Measurements from ENCODE around the gene SKP2. TPM values are rescaled to one million over a fixed set of nuclear protein-coding genes. Genes with fewer than 3 reads are reported as not detected.
"Not testable (repeated sequence)": the region's sequence is repeated elsewhere in the genome, so short reads cannot be mapped to it uniquely, and the experiment has no call there.

SKP2 gene
- polyA plus RNA-seq (2013, experiment 1 of 2), result 62.8 TPM
- 59.7 TPM for polyA plus RNA-seq (2013, experiment 2 of 2)

- Histone ChIP-seq H3K27me3 (ENCODE audit: insufficient read depth, low read length) (no peaks in the 10 kb centered on the region), H3K9ac (ENCODE audit: low read depth, low read length) (peak within 1 kb of the TSS; percentile 97), H3K4me3 (ENCODE audit: low read length) (peak within 1 kb of the TSS; percentile 98), H3K9me3 (ENCODE audit: insufficient read depth, low read depth, low read length) (no peaks in the 10 kb centered on the region), H3K27ac (ENCODE audit: low read depth, low read length) (peak within 1 kb of the TSS; percentile 49), H3K36me3 (ENCODE audit: insufficient read depth, low read length) (peaks cover 36% of the 10 kb centered on the region), H3K4me1 (ENCODE audit: insufficient read depth, low read length) (no peaks in the 10 kb centered on the region)
- WGBS, result under 1% methylated on average over 81 of the region's 81 CpGs
Observed at GRCh38 chr5:36151434-36152323, at the start of gene SKP2, which contains the start of gene LMBRD2. Gene SKP2, plus strand, starts transcription at chr5:36152111. Its CDS starts 152 bp downstream, at chr5:36152263. Gene LMBRD2, minus strand, starts transcription at chr5:36151887. Its CDS starts 8,538 bp downstream, at chr5:36143349.

GRCh38 chr5:36105819-36106218, 46.1 kb upstream of the SKP2 start:
- Histone ChIP-seq H3K27ac (ENCODE audit: low read depth, low read length) (no peak overlapping the region), H3K4me1 (ENCODE audit: insufficient read depth, low read length) (peaks cover 13% of the 10 kb centered on the region; the same call in 1 of the 2 replicates), H3K36me3 (ENCODE audit: insufficient read depth, low read length) (peaks cover 9% of the 10 kb centered on the region), H3K27me3 (ENCODE audit: insufficient read depth, low read length) (no peaks in the 10 kb centered on the region), H3K4me3 (ENCODE audit: low read length) (no peak overlapping the region), H3K9me3 (ENCODE audit: insufficient read depth, low read depth, low read length) (no peaks in the 10 kb centered on the region), H3K9ac (ENCODE audit: low read depth, low read length) (no peak overlapping the region)
- WGBS, result 92% methylated on average over 2 of the region's 2 CpGs

GRCh38 chr5:36108758-36109460, 43.0 kb upstream of the SKP2 start:
- WGBS, result 90% methylated on average over 3 of the region's 3 CpGs
- Histone ChIP-seq H3K36me3 (ENCODE audit: insufficient read depth, low read length) (peaks cover 9% of the 10 kb centered on the region), H3K9ac (ENCODE audit: low read depth, low read length) (no peak overlapping the region)

GRCh38 chr5:36111238-36111637, 40.7 kb upstream of the SKP2 start:
- Histone ChIP-seq H3K4me3 (ENCODE audit: low read length) (no peak overlapping the region), H3K9me3 (ENCODE audit: insufficient read depth, low read depth, low read length) (no peaks in the 10 kb centered on the region), H3K27me3 (ENCODE audit: insufficient read depth, low read length) (no peaks in the 10 kb centered on the region), H3K27ac (ENCODE audit: low read depth, low read length) (no peak overlapping the region), H3K36me3 (ENCODE audit: insufficient read depth, low read length) (peaks cover 9% of the 10 kb centered on the region), H3K4me1 (ENCODE audit: insufficient read depth, low read length) (no peaks in the 10 kb centered on the region), H3K9ac (ENCODE audit: low read depth, low read length) (no peak overlapping the region)
- 78% methylated on average over 1 of the region's 1 CpG for WGBS

More at GRCh38 chr5:36108758-36109460, 43.0 kb upstream of the SKP2 start:
- Histone ChIP-seq H3K9me3 (ENCODE audit: insufficient read depth, low read depth, low read length) (no peaks in the 10 kb centered on the region), H3K27me3 (ENCODE audit: insufficient read depth, low read length) (no peaks in the 10 kb centered on the region), H3K4me1 (ENCODE audit: insufficient read depth, low read length) (no peaks in the 10 kb centered on the region), H3K27ac (ENCODE audit: low read depth, low read length) (no peak overlapping the region), H3K4me3 (ENCODE audit: low read length) (no peak overlapping the region)

GRCh38 chr5:36125868-36126267, 26.0 kb upstream of the SKP2 start:
- Histone ChIP-seq H3K9ac (ENCODE audit: low read depth, low read length) (no peak overlapping the region), H3K36me3 (ENCODE audit: insufficient read depth, low read length) (0 out of 2 replicates have a peak, but pooled peaks cover 2% of the 10 kb centered on the region), H3K4me3 (ENCODE audit: low read length) (no peak overlapping the region), H3K27ac (ENCODE audit: low read depth, low read length) (no peak overlapping the region), H3K4me1 (ENCODE audit: insufficient read depth, low read length) (no peaks in the 10 kb centered on the region), H3K9me3 (ENCODE audit: insufficient read depth, low read depth, low read length) (no peaks in the 10 kb centered on the region), H3K27me3 (ENCODE audit: insufficient read depth, low read length) (no peaks in the 10 kb centered on the region)
- 88% methylated on average over 1 of the region's 1 CpG for WGBS

GRCh38 chr5:36128795-36129194, 23.1 kb upstream of the SKP2 start:
- no peaks in the 10 kb centered on the region for H3K9me3 ChIP-seq (ENCODE audit: insufficient read depth, low read depth, low read length)
- H3K27me3 ChIP-seq (ENCODE audit: insufficient read depth, low read length), result no peaks in the 10 kb centered on the region
- 93% methylated on average over 1 of the region's 1 CpG for WGBS
- H3K27ac ChIP-seq (ENCODE audit: low read depth, low read length), result no peak overlapping the region
- no peak overlapping the region for H3K4me3 ChIP-seq (ENCODE audit: low read length)
- no peaks in the 10 kb centered on the region for H3K36me3 ChIP-seq (ENCODE audit: insufficient read depth, low read length)
- no peak overlapping the region for H3K9ac ChIP-seq (ENCODE audit: low read depth, low read length)
- no peaks in the 10 kb centered on the region for H3K4me1 ChIP-seq (ENCODE audit: insufficient read depth, low read length)

- not testable (repeated sequence) for H3K9ac ChIP-seq (ENCODE audit: low read depth, low read length); H3K36me3 ChIP-seq (ENCODE audit: insufficient read depth, low read length); H3K4me3 ChIP-seq (ENCODE audit: low read length); H3K9me3 ChIP-seq (ENCODE audit: insufficient read depth, low read depth, low read length); H3K4me1 ChIP-seq (ENCODE audit: insufficient read depth, low read length); H3K27me3 ChIP-seq (ENCODE audit: insufficient read depth, low read length); H3K27ac ChIP-seq (ENCODE audit: low read depth, low read length)
- 97% methylated on average over 3 of the region's 5 CpGs for WGBS
Observed at GRCh38 chr5:36129666-36130065, 22.2 kb upstream of the SKP2 start.

GRCh38 chr5:36133009-36133408, 18.9 kb upstream of the SKP2 start:
- not testable (repeated sequence) for H3K27me3 ChIP-seq (ENCODE audit: insufficient read depth, low read length); H3K9me3 ChIP-seq (ENCODE audit: insufficient read depth, low read depth, low read length); H3K27ac ChIP-seq (ENCODE audit: low read depth, low read length); H3K4me3 ChIP-seq (ENCODE audit: low read length); H3K4me1 ChIP-seq (ENCODE audit: insufficient read depth, low read length); H3K36me3 ChIP-seq (ENCODE audit: insufficient read depth, low read length); H3K9ac ChIP-seq (ENCODE audit: low read depth, low read length)
- WGBS, result 100% methylated on average over 1 of the region's 1 CpG

- Histone ChIP-seq H3K4me1 (ENCODE audit: insufficient read depth, low read length) (no peaks in the 10 kb centered on the region), H3K27ac (ENCODE audit: low read depth, low read length) (no peak overlapping the region), H3K9ac (ENCODE audit: low read depth, low read length) (no peak overlapping the region), H3K36me3 (ENCODE audit: insufficient read depth, low read length) (0 out of 2 replicates have a peak, but pooled peaks cover 2% of the 10 kb centered on the region), H3K4me3 (ENCODE audit: low read length) (no peak overlapping the region), H3K9me3 (ENCODE audit: insufficient read depth, low read depth, low read length) (peaks cover 7% of the 10 kb centered on the region; the same call in 1 of the 2 replicates), H3K27me3 (ENCODE audit: insufficient read depth, low read length) (no peaks in the 10 kb centered on the region)
- WGBS, result 97% methylated on average over 3 of the region's 3 CpGs
Observed at GRCh38 chr5:36135988-36136387, 15.9 kb upstream of the SKP2 start.

GRCh38 chr5:36136581-36136980, 15.3 kb upstream of the SKP2 start:
- Histone ChIP-seq H3K27me3 (ENCODE audit: insufficient read depth, low read length) (no peaks in the 10 kb centered on the region), H3K36me3 (ENCODE audit: insufficient read depth, low read length) (peaks cover 6% of the 10 kb centered on the region; the same call in 1 of the 2 replicates), H3K9ac (ENCODE audit: low read depth, low read length) (no peak overlapping the region), H3K27ac (ENCODE audit: low read depth, low read length) (no peak overlapping the region), H3K9me3 (ENCODE audit: insufficient read depth, low read depth, low read length) (peaks cover 7% of the 10 kb centered on the region; the same call in 1 of the 2 replicates), H3K4me3 (ENCODE audit: low read length) (no peak overlapping the region), H3K4me1 (ENCODE audit: insufficient read depth, low read length) (no peaks in the 10 kb centered on the region)

Data from HUES64 (cell line).